Measurements from ENCODE around the gene ZBTB46. TPM values are rescaled to one million over a fixed set of nuclear protein-coding genes. Genes with fewer than 3 reads are reported as not detected.

The ZBTB46 gene
- total RNA-seq, 1 donor from 2014 or later, result 13.5 TPM

GRCh38 chr20:63828545-63828944 is 2.5 kb downstream of the ZBTB46 start:
- DNase-seq (no peak), ATAC-seq (ENCODE audit: poor library complexity) (no peak)
- intact Hi-C loops (cut with DNase I), result loop anchor here (5.0 kb wide), 1 partner anchor 34 kb away; the partner anchor contains the start of gene ABHD16B

GRCh38 chr20:63828124-63828523 is 2.9 kb downstream of the ZBTB46 start:
- intact Hi-C loops (cut with DNase I), result loop anchor here (5.0 kb wide), 1 partner anchor 34 kb away; the partner anchor contains the start of gene ABHD16B
- no peak for DNase-seq
- no peak for ATAC-seq (ENCODE audit: poor library complexity)

GRCh38 chr20:63826753-63827152 is 4.3 kb downstream of the ZBTB46 start:
- intact Hi-C loops (cut with DNase I), result loop anchor here (5.0 kb wide), 1 partner anchor 36 kb away; the partner anchor contains the start of gene ABHD16B
- no peak for ATAC-seq (ENCODE audit: poor library complexity)

GRCh38 chr20:63825331-63826118 is 5.5 kb downstream of the ZBTB46 start:
- intact Hi-C loops (cut with DNase I), result loop anchor here (5.0 kb wide), 1 partner anchor 37 kb away; the partner anchor contains the start of gene ABHD16B
- DNase-seq (no peak), ATAC-seq (ENCODE audit: poor library complexity) (no peak)

More at GRCh38 chr20:63826753-63827152, 4.3 kb downstream of the ZBTB46 start:
- DNase-seq, result no peak

GRCh38 chr20:63823691-63824311 is 7.3 kb downstream of the ZBTB46 start:
- DNase-seq (no peak), ATAC-seq (ENCODE audit: poor library complexity) (no peak)
- intact Hi-C loops (cut with DNase I), result no loop called here

GRCh38 chr20:63822276-63822696 is 8.8 kb downstream of the ZBTB46 start:
- intact Hi-C loops (cut with DNase I), result no loop called here
- ATAC-seq (ENCODE audit: poor library complexity) (peak; percentile 30), DNase-seq (no peak)

GRCh38 chr20:63821811-63822210 is 9.3 kb downstream of the ZBTB46 start:
- intact Hi-C loops (cut with DNase I), result no loop called here
- DNase-seq, result no peak
- no peak for ATAC-seq (ENCODE audit: poor library complexity)

- ATAC-seq (ENCODE audit: poor library complexity) (peak; percentile 70), DNase-seq (no peak)
- intact Hi-C loops (cut with DNase I), result no loop called here
These were observed 11.7 kb downstream of the ZBTB46 start for GRCh38 chr20:63819224-63819921.

- ATAC-seq (ENCODE audit: poor library complexity) (no peak), DNase-seq (no peak)
- intact Hi-C loops (cut with DNase I), result no loop called here
These were observed 15.3 kb downstream of the ZBTB46 start for GRCh38 chr20:63815615-63816253.

- no peak for DNase-seq
- intact Hi-C loops (cut with DNase I), result no loop called here
- ATAC-seq (ENCODE audit: poor library complexity), result no peak
These were observed 16.0 kb downstream of the ZBTB46 start for GRCh38 chr20:63814891-63815614.

GRCh38 chr20:63811491-63811875 is 19.6 kb downstream of the ZBTB46 start:
- ATAC-seq (ENCODE audit: poor library complexity), result no peak

GRCh38 chr20:63810730-63811490 is 20.2 kb downstream of the ZBTB46 start:
- peak; percentile 48 for ATAC-seq (ENCODE audit: poor library complexity)
- intact Hi-C loops (cut with DNase I), result no loop called here
- no peak for DNase-seq

More at GRCh38 chr20:63811491-63811875, 19.6 kb downstream of the ZBTB46 start:
- intact Hi-C loops (cut with DNase I), result no loop called here
- no peak for DNase-seq

GRCh38 chr20:63809856-63810255 is 21.2 kb downstream of the ZBTB46 start:
- DNase-seq (no peak), ATAC-seq (ENCODE audit: poor library complexity) (no peak)
- intact Hi-C loops (cut with DNase I), result no loop called here

GRCh38 chr20:63808964-63809674 is 21.9 kb downstream of the ZBTB46 start:
- intact Hi-C loops (cut with DNase I), result no loop called here
- DNase-seq (no peak), ATAC-seq (ENCODE audit: poor library complexity) (no peak)

GRCh38 chr20:63808145-63808724 is 22.8 kb downstream of the ZBTB46 start:
- ATAC-seq (ENCODE audit: poor library complexity) (no peak), DNase-seq (no peak)
- intact Hi-C loops (cut with DNase I), result no loop called here

- ATAC-seq (ENCODE audit: poor library complexity) (no peak), DNase-seq (no peak)
- intact Hi-C loops (cut with DNase I), result no loop called here
These were observed 23.4 kb downstream of the ZBTB46 start for GRCh38 chr20:63807654-63808053.

GRCh38 chr20:63804308-63804636 is 26.8 kb downstream of the ZBTB46 start:
- DNase-seq (no peak), ATAC-seq (ENCODE audit: poor library complexity) (no peak)
- intact Hi-C loops (cut with DNase I), result no loop called here
